K562 (cell line): ENCODE measurements around the gene ARV1. TPM values are rescaled to one million over a fixed set of nuclear protein-coding genes. Genes with fewer than 3 reads are reported as not detected.

ENCODE experiments used
- FOXA1 ChIP-seq: fragments of 450-650 bp; IDR thresholded peaks from 2 replicates; pipeline ENCODE4 v1.6.1; 2016; ENCODE audit warnings: mild to moderate bottlenecking, borderline replicate concordance
- JUNB ChIP-seq: fragments of 450-650 bp; formaldehyde crosslinking; conservative IDR thresholded peaks from 2 replicates; pipeline ENCODE4 v1.4.0; 2020; ENCODE audit warnings: mild to moderate bottlenecking
- PHF20 ChIP-seq: fragments of 450-650 bp; IDR thresholded peaks from 2 replicates; pipeline ENCODE4 v1.6.1; 2018; ENCODE audit not compliant: partially characterized antibody
- SREBF2 ChIP-seq: sonication (generic); formaldehyde crosslinking; IDR thresholded peaks from 2 replicates; pipeline ENCODE4 v1.4.0; 2020; ENCODE audit warnings: mild to moderate bottlenecking, missing genetic modification reagents
- TBL1XR1 ChIP-seq, 2 experiments: IDR thresholded peaks; 2 replicates each; pipeline ENCODE4 v1.6.1; 2012; ENCODE audit warnings: improper control_type of control experiment in 2 of 2, low read length in 2 of 2, mild to moderate bottlenecking in 1 of 2
- TRIM25 ChIP-seq: fragments of 450-650 bp; IDR thresholded peaks from 2 replicates; pipeline ENCODE4 v1.7.0; 2016; ENCODE audit warnings: borderline replicate concordance
- ZBTB43 ChIP-seq: sonication (generic); formaldehyde crosslinking; IDR thresholded peaks from 2 replicates; pipeline ENCODE4 v1.8.0; 2023; ENCODE audit warnings: mild to moderate bottlenecking, missing genetic modification reagents
- polyA plus RNA-seq, 8 experiments: library from polyadenylated mRNA; depleted of rRNA in 4 of 8; stranded (reverse) in 5 of 8; unstranded in 3 of 8; fragments of >200 nt; fragmentation: Nextera tagmentation in 2 of 8; fragmentation: Illumina TruSeq in 1 of 8; extraction: Ambion mirVana in 2 of 8; extraction: Trizol in 1 of 8; gene quantifications; 2 replicates each; pipeline versions ENCODE4 v1.2.1 to v1.2.3, GENCODE V29; 2011 to 2014; ENCODE audit warnings: inconsistent platforms in 1 of 8, missing spikeins in 1 of 8
- total RNA-seq, 7 experiments: library from RNA; depleted of rRNA in 6 of 7; stranded (reverse); fragments of >200 nt in 6 of 7; fragmentation: Illumina TruSeq in 2 of 7; extraction: Trizol in 2 of 7; gene quantifications; 2 replicates each; pipeline versions ENCODE4 v1.2.1 to v1.2.3, GENCODE V29; 2011 to 2021; ENCODE audit warnings: low replicate concordance in 1 of 7
- TF ChIP-seq, protein P1 (sequence below), 2 experiments: fragments of 450-650 bp; formaldehyde crosslinking in 1 of 2; IDR thresholded peaks; 2 replicates each; pipeline versions ENCODE4 v1.4.0 to v1.6.1; 2014 to 2020; ENCODE audit warnings: mild to moderate bottlenecking in 2 of 2, borderline replicate concordance in 1 of 2, low read depth in 1 of 2
- TF ChIP-seq, protein P2 (sequence below): IDR thresholded peaks from 2 replicates; pipeline ENCODE4 v1.6.1; 2011; ENCODE audit warnings: borderline replicate concordance, low read depth, mild to moderate bottlenecking, moderate library complexity, low read length; ENCODE audit not compliant: insufficient read depth, poor library complexity, severe bottlenecking

Gene ARV1
- total and polyA plus RNA-seq, 9 of the 15 experiments (the other 6 are each of a cell fraction or from before 2014, with no cell fraction given): 54.8 to 139 (median 74.0) TPM

- TF ChIP-seq, protein P1, sequence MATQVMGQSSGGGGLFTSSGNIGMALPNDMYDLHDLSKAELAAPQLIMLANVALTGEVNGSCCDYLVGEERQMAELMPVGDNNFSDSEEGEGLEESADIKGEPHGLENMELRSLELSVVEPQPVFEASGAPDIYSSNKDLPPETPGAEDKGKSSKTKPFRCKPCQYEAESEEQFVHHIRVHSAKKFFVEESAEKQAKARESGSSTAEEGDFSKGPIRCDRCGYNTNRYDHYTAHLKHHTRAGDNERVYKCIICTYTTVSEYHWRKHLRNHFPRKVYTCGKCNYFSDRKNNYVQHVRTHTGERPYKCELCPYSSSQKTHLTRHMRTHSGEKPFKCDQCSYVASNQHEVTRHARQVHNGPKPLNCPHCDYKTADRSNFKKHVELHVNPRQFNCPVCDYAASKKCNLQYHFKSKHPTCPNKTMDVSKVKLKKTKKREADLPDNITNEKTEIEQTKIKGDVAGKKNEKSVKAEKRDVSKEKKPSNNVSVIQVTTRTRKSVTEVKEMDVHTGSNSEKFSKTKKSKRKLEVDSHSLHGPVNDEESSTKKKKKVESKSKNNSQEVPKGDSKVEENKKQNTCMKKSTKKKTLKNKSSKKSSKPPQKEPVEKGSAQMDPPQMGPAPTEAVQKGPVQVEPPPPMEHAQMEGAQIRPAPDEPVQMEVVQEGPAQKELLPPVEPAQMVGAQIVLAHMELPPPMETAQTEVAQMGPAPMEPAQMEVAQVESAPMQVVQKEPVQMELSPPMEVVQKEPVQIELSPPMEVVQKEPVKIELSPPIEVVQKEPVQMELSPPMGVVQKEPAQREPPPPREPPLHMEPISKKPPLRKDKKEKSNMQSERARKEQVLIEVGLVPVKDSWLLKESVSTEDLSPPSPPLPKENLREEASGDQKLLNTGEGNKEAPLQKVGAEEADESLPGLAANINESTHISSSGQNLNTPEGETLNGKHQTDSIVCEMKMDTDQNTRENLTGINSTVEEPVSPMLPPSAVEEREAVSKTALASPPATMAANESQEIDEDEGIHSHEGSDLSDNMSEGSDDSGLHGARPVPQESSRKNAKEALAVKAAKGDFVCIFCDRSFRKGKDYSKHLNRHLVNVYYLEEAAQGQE (IDR thresholded peaks at IDR 0.05; ENCODE audit: borderline replicate concordance): peak; percentile 48
- TF ChIP-seq, protein P1 (CRISPR knock-in tag; IDR thresholded peaks at IDR 0.05; ENCODE audit: low read depth): 0 out of 2 replicates have a peak, but pooled peaks have one; percentile 78
- no peak for TF ChIP-seq JUNB (CRISPR knock-in tag)
- 0 out of 4 replicates have a peak, but pooled peaks of 1 of the 2 experiments have one; percentile 27 for TF ChIP-seq TBL1XR1 (IDR thresholded peaks at IDR 0.05; ENCODE audit: low read length in 2 of 2)
- no peak for TF ChIP-seq FOXA1
- TF ChIP-seq, protein P2, sequence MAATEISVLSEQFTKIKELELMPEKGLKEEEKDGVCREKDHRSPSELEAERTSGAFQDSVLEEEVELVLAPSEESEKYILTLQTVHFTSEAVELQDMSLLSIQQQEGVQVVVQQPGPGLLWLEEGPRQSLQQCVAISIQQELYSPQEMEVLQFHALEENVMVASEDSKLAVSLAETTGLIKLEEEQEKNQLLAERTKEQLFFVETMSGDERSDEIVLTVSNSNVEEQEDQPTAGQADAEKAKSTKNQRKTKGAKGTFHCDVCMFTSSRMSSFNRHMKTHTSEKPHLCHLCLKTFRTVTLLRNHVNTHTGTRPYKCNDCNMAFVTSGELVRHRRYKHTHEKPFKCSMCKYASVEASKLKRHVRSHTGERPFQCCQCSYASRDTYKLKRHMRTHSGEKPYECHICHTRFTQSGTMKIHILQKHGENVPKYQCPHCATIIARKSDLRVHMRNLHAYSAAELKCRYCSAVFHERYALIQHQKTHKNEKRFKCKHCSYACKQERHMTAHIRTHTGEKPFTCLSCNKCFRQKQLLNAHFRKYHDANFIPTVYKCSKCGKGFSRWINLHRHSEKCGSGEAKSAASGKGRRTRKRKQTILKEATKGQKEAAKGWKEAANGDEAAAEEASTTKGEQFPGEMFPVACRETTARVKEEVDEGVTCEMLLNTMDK: peak; percentile 34
- TF ChIP-seq PHF20: peak; percentile 81
- TF ChIP-seq SREBF2: peak; percentile 72; the same call in 1 of the 2 replicates
- TF ChIP-seq ZBTB43 (CRISPR knock-in tag): no peak
- no peak for TF ChIP-seq TRIM25
These were observed at the start of gene ARV1, which contains the start of gene TTC13 (continued) for GRCh38 chr1:230978491-230979388.
